HPDE6-E6E7 (cell line): ENCODE data around the gene LCE3D.
A peak's percentile ranks its signal among the peaks of the same experiment; 100 is the strongest.
"Not testable (repeated sequence)": the region's sequence is repeated elsewhere in the genome, so short reads cannot be mapped to it uniquely, and the experiment has no call there.

Experiments used
- DNase-seq: peaks from one replicate; pipeline ENCODE4 v3.0.0; 2011; ENCODE audit warnings: missing footprints; ENCODE audit errors: extremely low spot score

LCE3D gene

GRCh38 chr1:152580433-152580832 lies at the start of gene LCE3D:
TSS of gene LCE3D (minus strand) at chr1:152580516. CDS start at chr1:152579936, 580 bp downstream.
- DNase-seq, result no peak

- no peak for DNase-seq
These were observed 46.4 kb upstream of the LCE3D start for GRCh38 chr1:152626744-152627143.

GRCh38 chr1:152623203-152623844 lies 43.0 kb upstream of the LCE3D start:
- no peak for DNase-seq

GRCh38 chr1:152622803-152623202 lies 42.5 kb upstream of the LCE3D start, which contains the start of gene LCE3A:
TSS of gene LCE3A (minus strand) at chr1:152623103. CDS start at chr1:152623103, 0 bp downstream.
- no peak for DNase-seq

GRCh38 chr1:152621993-152622392 lies 41.7 kb upstream of the LCE3D start:
- DNase-seq, result no peak

GRCh38 chr1:152613511-152613910 lies 33.2 kb upstream of the LCE3D start, which contains the start of gene LCE3B:
TSS of gene LCE3B (plus strand) at chr1:152613811. CDS start at chr1:152613811, 0 bp downstream.
- no peak for DNase-seq

GRCh38 chr1:152599934-152600333 lies 19.6 kb upstream of the LCE3D start, which contains the start of gene LCE3C:
TSS of gene LCE3C (plus strand) at chr1:152600234. CDS start at chr1:152600732, 498 bp downstream.
- no peak for DNase-seq

GRCh38 chr1:152596986-152597385 lies 16.7 kb upstream of the LCE3D start:
- no peak for DNase-seq

- DNase-seq, result no peak
These were observed 5.3 kb upstream of the LCE3D start for GRCh38 chr1:152585586-152585985.

GRCh38 chr1:152582647-152583046 lies 2.3 kb upstream of the LCE3D start:
- DNase-seq, result peak; percentile 43

GRCh38 chr1:152579526-152579925 lies 790 bp downstream of the LCE3D start:
- not testable (repeated sequence) for DNase-seq

- no peak for DNase-seq
These were observed 3.1 kb downstream of the LCE3D start for GRCh38 chr1:152577168-152577567.

GRCh38 chr1:152566681-152567080 lies 13.6 kb downstream of the LCE3D start, which contains the start of gene LCE3E:
TSS of gene LCE3E (minus strand) at chr1:152566780. CDS start at chr1:152566208, 572 bp downstream.
- peak; percentile 76 for DNase-seq

- no peak for DNase-seq
These were observed 14.6 kb downstream of the LCE3D start for GRCh38 chr1:152565535-152566215.

- no peak for DNase-seq
These were observed 15.2 kb downstream of the LCE3D start for GRCh38 chr1:152565115-152565514.

GRCh38 chr1:152548358-152548757 lies 32.0 kb downstream of the LCE3D start:
- not testable (repeated sequence) for DNase-seq

- no peak for DNase-seq
These were observed 33.6 kb downstream of the LCE3D start for GRCh38 chr1:152546704-152547103.

- no peak for DNase-seq
These were observed 36.5 kb downstream of the LCE3D start for GRCh38 chr1:152543820-152544219.

GRCh38 chr1:152539901-152540300 lies 40.4 kb downstream of the LCE3D start:
- DNase-seq, result no peak

- DNase-seq, result no peak
These were observed 42.8 kb downstream of the LCE3D start for GRCh38 chr1:152537496-152537895.

- no peak for DNase-seq
These were observed 44.5 kb downstream of the LCE3D start for GRCh38 chr1:152535774-152536173.

- DNase-seq, result peak; percentile 38
These were observed 46.9 kb downstream of the LCE3D start for GRCh38 chr1:152533327-152533938.
